Activated naive CD4-positive, alpha-beta T cell treated with anti-CD3 and anti-CD28 coated beads, Interleukin-2, amount 50 U/mL, for 24 hours (primary cell): ENCODE measurements around the gene SIPA1.

ENCODE experiments used
- H3K27ac Mint-ChIP-seq: one replicate; pipeline ENCODE4 v1.8.0; 2021; ENCODE audit warnings: mild to moderate bottlenecking, mixed read lengths
- H3K27me3 Mint-ChIP-seq: one replicate; pipeline ENCODE4 v1.8.0; 2021; ENCODE audit warnings: mixed read lengths
- H3K36me3 Mint-ChIP-seq: one replicate; pipeline ENCODE4 v1.8.0; 2021; ENCODE audit warnings: mixed read lengths
- H3K4me1 Mint-ChIP-seq: one replicate; pipeline ENCODE4 v1.8.0; 2021; ENCODE audit warnings: mixed read lengths
- H3K4me3 Mint-ChIP-seq: one replicate; pipeline ENCODE4 v1.8.0; 2021; ENCODE audit warnings: mild to moderate bottlenecking, mixed read lengths
- H3K9me3 Mint-ChIP-seq: one replicate; pipeline ENCODE4 v1.8.0; 2021; ENCODE audit warnings: mixed read lengths

Gene SIPA1

GRCh38 chr11:65637794-65638419 lies at the start of gene SIPA1:
Gene SIPA1 (plus strand): TSS chr11:65638101. CDS start chr11:65640922, 2,821 bp downstream.
- H3K36me3 Mint-ChIP-seq, result peaks cover 2% of the 10 kb centered on the region
- no peaks in the 10 kb centered on the region for H3K27me3 Mint-ChIP-seq
- peak within 1 kb of the TSS; percentile 76 for H3K27ac Mint-ChIP-seq
- H3K9me3 Mint-ChIP-seq, result no peaks in the 10 kb centered on the region
- H3K4me3 Mint-ChIP-seq, result peak within 1 kb of the TSS; percentile 90
- H3K4me1 Mint-ChIP-seq, result peaks cover 51% of the 10 kb centered on the region

GRCh38 chr11:65588199-65589054 lies 49.5 kb upstream of the SIPA1 start:
- peak overlapping the region; percentile 19 for H3K4me3 Mint-ChIP-seq
- no peaks in the 10 kb centered on the region for H3K36me3 Mint-ChIP-seq
- H3K27me3 Mint-ChIP-seq, result no peaks in the 10 kb centered on the region
- H3K4me1 Mint-ChIP-seq, result peaks cover 23% of the 10 kb centered on the region
- H3K27ac Mint-ChIP-seq, result peak overlapping the region; percentile 37
- no peaks in the 10 kb centered on the region for H3K9me3 Mint-ChIP-seq

GRCh38 chr11:65589444-65590239 lies 48.3 kb upstream of the SIPA1 start:
- H3K36me3 Mint-ChIP-seq, result no peaks in the 10 kb centered on the region
- no peak overlapping the region for H3K4me3 Mint-ChIP-seq
- no peak overlapping the region for H3K27ac Mint-ChIP-seq
- H3K9me3 Mint-ChIP-seq, result no peaks in the 10 kb centered on the region
- H3K4me1 Mint-ChIP-seq, result peaks cover 23% of the 10 kb centered on the region
- H3K27me3 Mint-ChIP-seq, result no peaks in the 10 kb centered on the region

GRCh38 chr11:65590240-65590738 lies 47.6 kb upstream of the SIPA1 start:
- Mint-ChIP-seq H3K27me3 (no peaks in the 10 kb centered on the region), H3K9me3 (no peaks in the 10 kb centered on the region), H3K4me1 (peaks cover 28% of the 10 kb centered on the region), H3K36me3 (no peaks in the 10 kb centered on the region), H3K4me3 (no peak overlapping the region), H3K27ac (no peak overlapping the region)

GRCh38 chr11:65591939-65592857 lies 45.7 kb upstream of the SIPA1 start:
- no peaks in the 10 kb centered on the region for H3K9me3 Mint-ChIP-seq
- no peak overlapping the region for H3K4me3 Mint-ChIP-seq
- H3K27me3 Mint-ChIP-seq, result no peaks in the 10 kb centered on the region
- no peak overlapping the region for H3K27ac Mint-ChIP-seq
- peaks cover 26% of the 10 kb centered on the region for H3K4me1 Mint-ChIP-seq
- H3K36me3 Mint-ChIP-seq, result no peaks in the 10 kb centered on the region

- Mint-ChIP-seq H3K9me3 (no peaks in the 10 kb centered on the region), H3K4me1 (peaks cover 19% of the 10 kb centered on the region), H3K27me3 (no peaks in the 10 kb centered on the region), H3K27ac (no peak overlapping the region), H3K4me3 (no peak overlapping the region), H3K36me3 (no peaks in the 10 kb centered on the region)
These were observed 44.9 kb upstream of the SIPA1 start for GRCh38 chr11:65592858-65593517.

GRCh38 chr11:65593518-65594414 lies 44.1 kb upstream of the SIPA1 start:
- peaks cover 11% of the 10 kb centered on the region for H3K4me1 Mint-ChIP-seq
- H3K27me3 Mint-ChIP-seq, result no peaks in the 10 kb centered on the region
- H3K36me3 Mint-ChIP-seq, result no peaks in the 10 kb centered on the region
- H3K27ac Mint-ChIP-seq, result no peak overlapping the region
- no peaks in the 10 kb centered on the region for H3K9me3 Mint-ChIP-seq
- H3K4me3 Mint-ChIP-seq, result no peak overlapping the region

- no peaks in the 10 kb centered on the region for H3K36me3 Mint-ChIP-seq
These were observed 42.8 kb upstream of the SIPA1 start for GRCh38 chr11:65595131-65595530.

GRCh38 chr11:65595543-65596281 lies 42.2 kb upstream of the SIPA1 start, which contains the start of gene KCNK7:
Gene KCNK7 (minus strand): TSS chr11:65595800. CDS start chr11:65595772, 28 bp downstream.
- H3K27me3 Mint-ChIP-seq, result no peaks in the 10 kb centered on the region
- peak within 1 kb of the TSS; percentile 55 for H3K27ac Mint-ChIP-seq
- H3K36me3 Mint-ChIP-seq, result no peaks in the 10 kb centered on the region
- no peak within 1 kb of the TSS for H3K4me3 Mint-ChIP-seq
- no peaks in the 10 kb centered on the region for H3K9me3 Mint-ChIP-seq
- H3K4me1 Mint-ChIP-seq, result peaks cover 10% of the 10 kb centered on the region

More at GRCh38 chr11:65595131-65595530, 42.8 kb upstream of the SIPA1 start:
- Mint-ChIP-seq H3K27me3 (no peaks in the 10 kb centered on the region), H3K9me3 (no peaks in the 10 kb centered on the region), H3K27ac (no peak overlapping the region), H3K4me3 (no peak overlapping the region), H3K4me1 (peaks cover 10% of the 10 kb centered on the region)

GRCh38 chr11:65596520-65596919 lies 41.4 kb upstream of the SIPA1 start:
- no peak overlapping the region for H3K27ac Mint-ChIP-seq
- H3K4me1 Mint-ChIP-seq, result peaks cover 13% of the 10 kb centered on the region
- no peaks in the 10 kb centered on the region for H3K9me3 Mint-ChIP-seq
- H3K36me3 Mint-ChIP-seq, result no peaks in the 10 kb centered on the region
- no peaks in the 10 kb centered on the region for H3K27me3 Mint-ChIP-seq
- no peak overlapping the region for H3K4me3 Mint-ChIP-seq

GRCh38 chr11:65598258-65598699 lies 39.6 kb upstream of the SIPA1 start:
- Mint-ChIP-seq H3K27ac (no peak overlapping the region), H3K4me1 (peaks cover 13% of the 10 kb centered on the region), H3K9me3 (no peaks in the 10 kb centered on the region), H3K4me3 (no peak overlapping the region), H3K36me3 (no peaks in the 10 kb centered on the region), H3K27me3 (no peaks in the 10 kb centered on the region)

GRCh38 chr11:65599216-65599954 lies 38.5 kb upstream of the SIPA1 start:
- no peaks in the 10 kb centered on the region for H3K27me3 Mint-ChIP-seq
- no peak overlapping the region for H3K27ac Mint-ChIP-seq
- H3K9me3 Mint-ChIP-seq, result no peaks in the 10 kb centered on the region
- no peaks in the 10 kb centered on the region for H3K36me3 Mint-ChIP-seq
- no peak overlapping the region for H3K4me3 Mint-ChIP-seq
- H3K4me1 Mint-ChIP-seq, result peaks cover 13% of the 10 kb centered on the region
